GM19372 (cell line): ENCODE data around the gene HFE.

ENCODE experiments used
- ATAC-seq: cut with Tn5 transposase; IDR thresholded peaks from one replicate; pipeline ENCODE4 v1.9.1; 2021; ENCODE audit warnings: mild to moderate bottlenecking, low read depth, moderate library complexity; ENCODE audit not compliant: unreplicated experiment

Gene HFE

GRCh38 chr6:26130581-26131249 is 43.5 kb downstream of the HFE start:
- ATAC-seq: no peak

GRCh38 chr6:26131618-26132017 is 44.4 kb downstream of the HFE start:
- no peak for ATAC-seq

- no peak for ATAC-seq
Measured at GRCh38 chr6:26133730-26134129, 46.5 kb downstream of the HFE start.

GRCh38 chr6:26136321-26136720 is 49.1 kb downstream of the HFE start:
- no peak for ATAC-seq

DNA sequence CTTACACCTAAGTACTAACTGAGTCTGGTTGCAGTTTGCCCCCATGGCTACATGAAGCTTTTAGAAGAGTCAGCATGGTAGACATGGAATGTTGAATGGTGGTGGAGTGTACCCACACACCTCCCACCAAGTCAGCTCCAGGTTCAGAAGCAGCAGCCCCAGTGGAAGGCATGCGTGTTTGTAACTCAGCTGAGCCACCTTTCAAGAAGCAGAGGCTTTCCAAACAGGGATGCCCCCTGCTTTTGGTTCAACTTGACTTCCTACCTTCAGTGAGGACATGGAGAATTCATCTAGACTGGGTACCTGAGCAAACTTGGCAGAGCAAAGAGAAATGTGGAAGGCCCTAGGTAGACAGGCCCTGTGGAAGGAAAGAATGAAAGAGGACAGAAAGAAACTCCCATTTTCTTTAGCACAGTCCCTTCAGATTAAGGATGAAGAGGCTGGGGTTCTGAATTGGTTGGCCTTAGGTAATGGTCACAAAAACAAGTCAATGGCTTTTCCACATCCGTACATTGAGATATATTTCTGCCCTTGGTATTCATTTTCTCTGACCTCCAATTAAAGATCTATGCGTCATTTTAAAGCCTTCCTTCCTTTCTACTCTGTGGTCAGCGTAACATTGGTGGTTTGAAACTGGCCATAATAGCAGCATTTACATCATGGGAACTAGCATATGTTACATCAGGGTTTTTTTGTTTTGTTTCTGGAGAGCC is 53.2 kb downstream of the HFE start:
- ATAC-seq: no peak

- no peak for ATAC-seq
Measured at GRCh38 chr6:26140967-26141294, 53.7 kb downstream of the HFE start.

- no peak for ATAC-seq
Measured at GRCh38 chr6:26141378-26141904, 54.2 kb downstream of the HFE start.

GRCh38 chr6:26142026-26142425 is 54.8 kb downstream of the HFE start:
- no peak for ATAC-seq
